HAP-1 (cell line): ENCODE data around the gene CYP26B1.
"Not testable (repeated sequence)": the region's sequence is repeated elsewhere in the genome, so short reads cannot be mapped to it uniquely, and the experiment has no call there.

Experiments used
- DNase-seq, 2 experiments: peaks; one replicate each; pipeline ENCODE4 v3.0.0-alpha.2; 2016 to 2020; ENCODE audit warnings: low spot score in 2 of 2
- H3K27me3 ChIP-seq: fragments of 250-450 bp; sonication (Bioruptor Pico); 2 replicates; pipeline ENCODE4 v1.5.1; 2020; ENCODE audit warnings: low read depth, mild to moderate bottlenecking, moderate library complexity
- H3K36me3 ChIP-seq: fragments of 250-450 bp; sonication (Bioruptor Pico); replicated peaks from 2 replicates; pipeline ENCODE4 v1.5.1; 2020; ENCODE audit warnings: mild to moderate bottlenecking
- H3K4me1 ChIP-seq: fragments of 250-450 bp; sonication (Bioruptor Pico); 2 replicates; pipeline ENCODE4 v1.5.1; 2020; ENCODE audit warnings: mild to moderate bottlenecking
- H3K4me3 ChIP-seq: fragments of 250-450 bp; sonication (Bioruptor Pico); 2 replicates; pipeline ENCODE4 v1.5.1; 2020; ENCODE audit warnings: mild to moderate bottlenecking, moderate library complexity
- H3K9me3 ChIP-seq: fragments of 250-450 bp; sonication (Bioruptor Pico); 2 replicates; pipeline ENCODE4 v1.5.1; 2020; ENCODE audit warnings: mild to moderate bottlenecking, moderate library complexity
- in situ Hi-C: fragments of 300-500 bp; cut with MboI; formaldehyde crosslinking; loops from 3 replicates; pipeline ENCODE4 v1.14.3; 2020; ENCODE audit warnings: low sequenced_read_pairs, inconsistent platforms, mixed read lengths

Gene CYP26B1

GRCh38 chr2:72090781-72091482 lies 56.7 kb downstream of the CYP26B1 start:
- H3K9me3 ChIP-seq: no peaks in the 10 kb centered on the region; the same call in 1 of the 2 replicates
- no peak for DNase-seq

DNA sequence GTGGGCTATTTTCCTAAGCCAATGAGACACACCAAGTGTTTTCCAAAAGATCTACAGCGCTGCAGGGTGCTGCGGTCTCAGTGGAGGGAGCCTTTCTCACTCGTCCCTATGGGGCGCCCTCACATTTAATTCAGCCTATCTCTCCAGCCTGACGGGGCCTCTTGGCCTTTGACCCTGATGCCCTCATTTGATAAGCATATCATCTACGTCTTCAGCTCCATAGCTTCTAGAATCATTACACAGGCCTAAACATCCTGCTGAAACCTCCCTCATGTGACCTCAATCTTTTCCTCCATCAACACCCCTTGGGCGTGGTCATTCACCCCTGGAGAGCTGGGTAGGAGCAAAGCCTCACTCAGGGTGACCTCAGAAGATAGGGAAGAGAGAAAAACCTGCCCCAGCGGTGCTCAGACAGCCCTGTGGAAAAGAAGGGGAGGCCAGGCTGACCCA lies 57.4 kb downstream of the CYP26B1 start:
- no peaks in the 10 kb centered on the region; the same call in 1 of the 2 replicates for H3K9me3 ChIP-seq
- H3K4me3 ChIP-seq: no peak overlapping the region
- DNase-seq: no peak
- no peaks in the 10 kb centered on the region for H3K36me3 ChIP-seq
- no peaks in the 10 kb centered on the region for H3K4me1 ChIP-seq
- in situ Hi-C loops: no loop called here
- H3K27me3 ChIP-seq: no peaks in the 10 kb centered on the region

More at GRCh38 chr2:72090781-72091482, 56.7 kb downstream of the CYP26B1 start:
- H3K4me3 ChIP-seq: no peak overlapping the region
- H3K4me1 ChIP-seq: no peaks in the 10 kb centered on the region
- in situ Hi-C loops: no loop called here
- H3K36me3 ChIP-seq: no peaks in the 10 kb centered on the region
- no peaks in the 10 kb centered on the region for H3K27me3 ChIP-seq

- Histone ChIP-seq H3K4me3 (no peak overlapping the region), H3K36me3 (no peaks in the 10 kb centered on the region), H3K9me3 (no peaks in the 10 kb centered on the region; the same call in 1 of the 2 replicates), H3K4me1 (no peaks in the 10 kb centered on the region), H3K27me3 (no peaks in the 10 kb centered on the region)
- no peak for DNase-seq
- in situ Hi-C loops: no loop called here
Observed at GRCh38 chr2:72089537-72089936, 58.1 kb downstream of the CYP26B1 start.

DNA sequence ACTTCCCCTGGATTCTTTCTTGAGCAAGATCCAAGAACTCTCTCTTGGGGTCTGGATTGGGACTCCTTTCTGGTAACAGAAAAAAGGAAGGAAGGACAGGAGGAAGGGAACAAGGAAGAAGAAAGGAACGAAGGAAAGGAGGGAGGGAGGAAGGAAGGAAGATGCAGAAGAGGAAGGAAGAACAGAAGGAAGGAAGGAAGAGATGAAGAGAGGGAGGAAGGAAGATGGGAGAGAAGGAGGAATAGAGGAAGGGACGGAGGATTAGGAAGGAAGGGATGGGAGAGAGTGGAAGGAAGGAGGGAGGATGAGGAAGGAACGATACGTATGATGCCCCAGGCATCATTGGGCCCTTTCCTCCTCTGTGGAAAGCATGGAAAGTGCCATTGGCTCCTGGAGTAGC lies 58.6 kb downstream of the CYP26B1 start:
- H3K4me1 ChIP-seq: no peaks in the 10 kb centered on the region
- in situ Hi-C loops: no loop called here
- H3K4me3 ChIP-seq: no peak overlapping the region
- H3K27me3 ChIP-seq: no peaks in the 10 kb centered on the region
- H3K9me3 ChIP-seq: no peaks in the 10 kb centered on the region; the same call in 1 of the 2 replicates
- DNase-seq: no peak
- no peaks in the 10 kb centered on the region for H3K36me3 ChIP-seq

DNA sequence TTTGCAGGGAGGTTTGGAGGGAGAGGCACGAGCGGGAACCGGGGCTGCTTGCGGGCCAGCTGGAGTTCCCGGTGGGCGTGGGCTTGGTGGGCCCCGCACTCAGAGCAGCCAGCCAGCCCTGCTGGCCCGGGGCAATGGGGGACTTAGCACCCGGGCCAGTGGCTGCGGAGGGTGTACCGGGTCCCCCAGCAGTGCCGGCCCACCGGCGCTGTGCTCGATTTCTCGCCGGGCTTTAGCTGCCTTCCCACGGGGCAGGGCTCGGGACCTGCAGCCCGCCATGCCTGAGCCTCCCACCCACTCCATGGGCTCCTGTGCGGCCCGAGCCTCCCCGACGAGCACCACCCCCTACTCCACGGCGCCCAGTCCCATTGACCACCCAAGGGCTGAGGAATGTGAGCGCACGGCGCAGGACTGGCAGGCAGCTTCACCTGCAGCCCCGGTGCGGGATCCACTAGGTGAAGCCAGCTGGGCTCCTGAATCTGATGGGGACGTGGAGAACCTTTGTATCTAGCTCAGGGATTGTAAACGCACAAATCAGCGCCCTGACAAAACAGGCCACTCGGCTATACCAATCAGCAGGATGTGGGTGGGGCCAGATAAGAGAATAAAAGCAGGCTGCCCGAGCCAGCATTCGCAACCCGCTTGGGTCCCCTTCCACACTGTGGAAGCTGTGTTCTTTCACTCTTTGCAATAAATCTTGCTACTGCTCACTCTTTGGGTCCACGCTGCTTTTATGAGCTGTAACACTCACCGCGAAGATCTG lies 60.6 kb downstream of the CYP26B1 start:
- H3K27me3 ChIP-seq, DNase-seq, H3K36me3 ChIP-seq, in situ Hi-C loops, H3K4me3 ChIP-seq, H3K9me3 ChIP-seq, H3K4me1 ChIP-seq: not testable (repeated sequence)

GRCh38 chr2:72085513-72085912 lies 62.1 kb downstream of the CYP26B1 start:
- no peak for DNase-seq
- Histone ChIP-seq H3K27me3 (no peaks in the 10 kb centered on the region), H3K36me3 (no peaks in the 10 kb centered on the region), H3K9me3 (no peaks in the 10 kb centered on the region), H3K4me3 (no peak overlapping the region), H3K4me1 (no peaks in the 10 kb centered on the region)
- in situ Hi-C loops: no loop called here

DNA sequence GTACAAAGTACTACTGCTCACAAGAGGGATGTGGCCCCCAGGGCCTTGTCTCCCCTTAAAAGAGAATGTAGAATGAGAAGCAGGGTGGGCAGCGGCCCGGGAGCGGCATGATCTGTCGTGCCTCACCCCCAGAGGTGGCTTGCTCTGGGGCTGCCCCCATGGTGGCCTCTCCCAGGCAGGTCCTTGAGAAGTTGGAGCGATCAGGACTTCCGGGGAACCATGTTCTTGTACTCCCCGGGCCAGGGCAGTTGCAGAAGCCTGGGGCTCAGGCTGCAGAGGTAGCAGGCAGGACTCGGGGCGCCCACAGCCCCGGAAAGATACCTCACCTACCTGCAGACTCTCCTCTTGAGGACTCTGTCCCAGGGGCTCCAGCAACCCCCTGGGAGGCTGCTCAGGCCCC lies 62.6 kb downstream of the CYP26B1 start:
- no peak for DNase-seq
- no peak overlapping the region for H3K4me3 ChIP-seq
- no peaks in the 10 kb centered on the region for H3K4me1 ChIP-seq
- H3K27me3 ChIP-seq: no peaks in the 10 kb centered on the region
- H3K9me3 ChIP-seq: no peaks in the 10 kb centered on the region
- in situ Hi-C loops: no loop called here
- H3K36me3 ChIP-seq: no peaks in the 10 kb centered on the region

- no peaks in the 10 kb centered on the region for H3K27me3 ChIP-seq
- no peaks in the 10 kb centered on the region for H3K36me3 ChIP-seq
- H3K4me3 ChIP-seq: no peak overlapping the region
- in situ Hi-C loops: no loop called here
- H3K9me3 ChIP-seq: no peaks in the 10 kb centered on the region
- no peaks in the 10 kb centered on the region for H3K4me1 ChIP-seq
- no peak for DNase-seq
Observed at GRCh38 chr2:72084584-72084976, 63.1 kb downstream of the CYP26B1 start.

- no peak for DNase-seq
- Histone ChIP-seq H3K36me3 (no peaks in the 10 kb centered on the region), H3K4me3 (no peak overlapping the region), H3K27me3 (no peaks in the 10 kb centered on the region), H3K4me1 (no peaks in the 10 kb centered on the region), H3K9me3 (no peaks in the 10 kb centered on the region)
- in situ Hi-C loops: no loop called here
Observed at GRCh38 chr2:72083751-72084583, 63.7 kb downstream of the CYP26B1 start.

DNA sequence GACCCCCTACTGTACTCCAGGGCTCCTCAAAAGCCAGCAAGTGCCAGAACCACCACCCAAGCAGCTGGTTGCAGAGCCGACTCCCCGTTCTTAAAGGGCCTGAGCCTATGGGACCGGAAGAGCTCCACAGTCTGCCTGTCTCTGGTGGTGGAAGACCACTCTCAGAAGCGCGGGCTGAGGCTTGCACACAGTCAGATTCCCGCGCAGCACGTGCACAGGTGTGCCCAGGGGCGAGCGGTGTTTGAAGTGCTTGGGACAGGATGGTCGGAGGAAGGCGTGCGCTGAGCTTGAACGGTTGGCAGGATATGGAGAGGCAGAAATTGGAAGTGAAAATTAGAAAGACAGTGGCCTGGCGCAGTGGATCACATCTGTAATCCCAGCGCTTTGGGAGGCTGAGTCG lies 64.8 kb downstream of the CYP26B1 start:
- H3K9me3 ChIP-seq: no peaks in the 10 kb centered on the region
- no peak for DNase-seq
- no peak overlapping the region for H3K4me3 ChIP-seq
- no peaks in the 10 kb centered on the region for H3K4me1 ChIP-seq
- in situ Hi-C loops: no loop called here
- H3K27me3 ChIP-seq: no peaks in the 10 kb centered on the region
- no peaks in the 10 kb centered on the region for H3K36me3 ChIP-seq

DNA sequence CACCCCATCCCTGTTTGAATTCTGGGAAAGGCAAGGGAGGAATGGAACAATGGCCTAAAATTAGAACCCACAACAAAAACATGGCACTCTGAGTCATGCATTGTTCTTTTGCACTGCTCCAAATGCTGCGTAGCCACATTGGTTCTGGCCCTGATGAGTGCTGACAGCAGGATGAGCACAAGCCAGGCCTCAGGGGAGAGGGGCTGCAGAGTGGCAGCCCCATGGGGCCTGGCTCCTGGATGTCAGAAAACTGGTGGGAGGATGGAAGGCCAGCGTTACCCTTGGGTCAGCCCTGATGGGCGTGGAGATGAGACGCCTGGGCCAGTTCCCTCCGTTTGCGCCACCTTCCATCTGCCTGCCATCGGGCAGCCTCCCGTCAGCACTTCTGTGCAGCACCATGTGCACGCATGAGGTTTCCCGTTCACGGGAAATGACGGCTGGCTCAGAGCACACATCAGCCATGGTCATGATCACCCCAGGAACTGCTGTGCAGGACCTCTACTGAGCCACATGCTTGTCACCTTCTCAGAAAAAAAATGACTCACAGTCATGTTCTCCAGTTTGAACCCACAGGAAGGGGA lies 65.6 kb downstream of the CYP26B1 start:
- no peaks in the 10 kb centered on the region for H3K27me3 ChIP-seq
- H3K4me1 ChIP-seq: no peaks in the 10 kb centered on the region
- H3K9me3 ChIP-seq: no peaks in the 10 kb centered on the region
- no peaks in the 10 kb centered on the region for H3K36me3 ChIP-seq
- in situ Hi-C loops: no loop called here
- no peak for DNase-seq
- no peak overlapping the region for H3K4me3 ChIP-seq

- Histone ChIP-seq H3K9me3 (no peaks in the 10 kb centered on the region), H3K27me3 (no peaks in the 10 kb centered on the region), H3K4me1 (no peaks in the 10 kb centered on the region), H3K36me3 (no peaks in the 10 kb centered on the region), H3K4me3 (no peak overlapping the region)
- in situ Hi-C loops: no loop called here
- no peak for DNase-seq
Observed at GRCh38 chr2:72081451-72081850, 66.2 kb downstream of the CYP26B1 start.

GRCh38 chr2:72080286-72081145 lies 67.1 kb downstream of the CYP26B1 start:
- in situ Hi-C loops: no loop called here
- Histone ChIP-seq H3K36me3 (no peaks in the 10 kb centered on the region), H3K4me3 (no peak overlapping the region), H3K27me3 (no peaks in the 10 kb centered on the region), H3K4me1 (no peaks in the 10 kb centered on the region), H3K9me3 (no peaks in the 10 kb centered on the region)
- DNase-seq: no peak
